ENCODE results near the gene BLNK.
"Not testable (repeated sequence)": the region's sequence is repeated elsewhere in the genome, so short reads cannot be mapped to it uniquely, and the experiment has no call there.

The BLNK gene

GRCh38 chr10:96271016-96271815 is at the start of gene BLNK:
Gene BLNK (minus strand): TSS chr10:96271569. CDS start chr10:96271398, 171 bp downstream.
- no peak for DNase-seq

DNA sequence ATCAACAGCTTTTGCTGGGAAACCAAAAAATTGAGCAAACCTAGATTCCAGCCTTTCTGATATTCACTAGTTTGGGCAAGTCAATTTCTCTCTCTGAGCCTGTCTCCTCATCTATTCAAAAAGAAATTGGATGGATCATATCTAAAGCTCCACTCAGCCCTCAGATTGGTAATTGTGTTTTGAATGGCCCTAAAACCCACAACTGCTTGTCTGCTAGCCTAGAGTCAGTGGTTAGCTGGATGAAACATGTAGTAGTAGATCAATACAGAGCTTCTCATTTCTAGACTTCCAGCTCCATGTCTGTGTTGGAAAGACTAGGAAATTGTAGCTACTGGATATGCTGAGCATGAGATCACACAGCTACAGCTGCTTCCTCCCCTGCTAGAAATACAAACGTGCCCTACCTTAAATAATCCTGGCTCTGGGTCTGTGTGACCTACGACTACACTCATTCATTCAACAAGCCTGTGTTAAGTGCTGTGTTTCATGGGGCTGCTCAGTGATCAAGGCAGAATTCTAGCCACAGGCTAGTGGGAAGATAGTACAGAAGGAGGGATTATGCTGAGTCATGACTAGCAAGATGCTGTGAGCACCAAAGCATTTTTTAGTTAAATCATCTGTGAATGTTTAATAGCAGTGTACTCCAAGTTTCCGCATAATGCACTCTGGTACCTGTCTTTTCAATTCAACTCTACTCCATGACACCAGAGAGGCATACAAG is 48.5 kb upstream of the BLNK start:
- DNase-seq = no peak

GRCh38 chr10:96317067-96317833 is 45.9 kb upstream of the BLNK start:
- no peak for DNase-seq

DNA sequence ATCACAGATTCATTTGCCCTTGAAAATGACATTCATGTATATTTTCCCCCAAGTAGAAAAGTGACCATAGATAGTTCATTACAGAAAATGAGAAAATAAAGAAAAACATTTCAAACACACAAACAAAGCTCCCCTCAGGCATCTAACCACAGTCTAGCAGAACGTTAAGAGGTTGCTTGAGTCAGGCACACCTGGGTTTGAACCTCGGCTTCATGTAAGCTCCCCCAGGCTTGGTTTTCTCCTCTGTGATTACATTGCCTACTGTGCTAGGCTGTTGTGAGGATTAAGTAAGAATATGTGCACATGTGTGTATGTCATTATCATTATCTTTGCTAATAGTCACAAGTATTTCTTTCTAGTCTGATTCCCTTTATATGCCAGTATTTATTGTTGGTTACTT is 42.0 kb upstream of the BLNK start:
- no peak for DNase-seq

DNA sequence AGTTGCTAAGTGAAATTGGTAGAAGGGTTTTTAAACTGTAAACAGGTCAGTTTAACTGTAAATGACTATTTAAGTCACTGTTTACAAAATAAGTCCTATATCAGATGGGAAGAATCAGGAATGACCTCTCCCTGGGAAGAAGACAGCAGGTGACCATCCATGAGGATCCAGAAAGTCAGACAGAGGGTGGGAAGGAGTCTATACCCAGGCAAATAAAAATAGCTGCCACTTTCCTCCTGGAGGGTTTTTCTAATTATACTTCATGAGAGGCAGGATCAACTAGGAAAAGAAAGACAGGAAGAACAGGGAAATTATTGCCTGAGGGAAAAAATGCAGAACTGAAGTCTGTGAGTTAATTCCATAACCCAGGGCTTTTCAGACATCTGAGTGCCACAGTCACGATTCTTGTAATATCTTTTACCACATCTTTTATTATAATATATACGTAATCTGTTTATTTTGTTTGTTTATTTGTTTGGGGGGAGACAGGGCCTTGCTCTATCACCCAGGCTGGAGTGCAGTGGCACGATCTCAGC is 39.9 kb upstream of the BLNK start:
- no peak for DNase-seq

DNA sequence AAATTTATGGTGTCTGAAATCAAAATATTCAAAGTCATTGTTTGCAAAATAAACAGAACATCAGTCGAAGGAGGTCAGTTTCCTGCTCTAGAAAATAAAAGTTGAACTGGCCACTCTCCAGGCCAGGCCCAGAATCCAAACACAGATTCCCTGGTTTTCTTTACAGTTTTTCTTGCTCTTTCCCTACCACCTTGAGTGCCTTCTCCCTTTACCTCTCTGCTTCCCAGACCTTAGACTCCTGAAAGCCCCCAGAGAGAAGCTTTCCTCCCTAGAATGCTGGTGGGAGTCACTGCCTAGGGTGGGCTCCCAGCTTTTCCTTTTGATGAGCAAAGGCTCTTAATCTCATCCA is 38.9 kb upstream of the BLNK start:
- no peak for DNase-seq

DNA sequence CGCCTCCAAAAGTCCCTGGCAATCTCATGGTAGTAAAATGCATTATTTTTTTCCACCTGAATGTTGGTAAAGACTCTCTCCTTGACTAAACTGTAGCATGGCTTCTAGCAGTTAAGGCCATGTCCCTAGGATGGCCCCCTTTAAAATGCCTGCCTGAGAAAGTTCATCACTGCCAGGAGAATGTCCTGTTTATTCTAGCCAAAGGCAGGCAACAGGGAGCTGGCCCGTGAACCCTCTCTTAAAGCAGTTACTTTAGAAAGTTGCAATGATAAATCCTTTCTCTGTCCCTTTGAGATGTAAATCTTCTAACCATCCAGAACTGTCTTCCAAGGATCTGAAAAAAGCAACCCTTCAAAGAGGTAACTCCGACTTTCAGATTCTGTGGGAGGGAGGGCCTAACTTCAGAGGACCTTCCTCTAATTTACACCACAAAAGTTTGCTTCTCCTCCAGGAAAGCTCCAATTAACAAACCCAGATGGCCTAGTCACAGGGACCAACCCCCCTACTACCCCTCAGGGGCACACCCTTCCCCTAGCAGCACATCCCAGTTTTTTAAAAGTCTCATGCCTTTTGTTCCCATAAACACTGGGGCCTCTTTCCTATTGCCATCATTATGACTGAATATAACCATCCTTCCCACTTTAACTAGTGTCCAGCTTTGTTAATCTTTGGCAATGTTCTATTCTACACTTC is 38.4 kb upstream of the BLNK start:
- DNase-seq = no peak

DNA sequence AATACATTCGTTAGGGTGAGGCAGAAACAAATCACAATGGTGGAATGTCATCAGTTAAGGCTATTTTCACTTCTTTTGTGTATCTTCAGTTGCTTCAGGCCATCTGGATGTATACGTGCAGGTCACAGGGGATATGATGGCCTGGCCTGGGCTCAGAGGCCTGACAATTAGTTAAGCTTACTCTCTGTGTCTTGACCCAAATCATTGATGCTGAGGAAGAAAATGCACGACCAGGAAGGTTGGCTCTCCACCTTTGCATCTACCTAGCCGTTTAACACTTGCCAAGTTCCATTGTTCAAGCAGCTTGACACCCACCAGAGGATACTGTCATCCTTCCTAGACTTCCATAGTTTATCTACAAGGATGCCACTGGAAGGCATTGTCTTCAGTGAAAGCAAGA is 37.5 kb upstream of the BLNK start:
- not testable (repeated sequence) for DNase-seq

DNA sequence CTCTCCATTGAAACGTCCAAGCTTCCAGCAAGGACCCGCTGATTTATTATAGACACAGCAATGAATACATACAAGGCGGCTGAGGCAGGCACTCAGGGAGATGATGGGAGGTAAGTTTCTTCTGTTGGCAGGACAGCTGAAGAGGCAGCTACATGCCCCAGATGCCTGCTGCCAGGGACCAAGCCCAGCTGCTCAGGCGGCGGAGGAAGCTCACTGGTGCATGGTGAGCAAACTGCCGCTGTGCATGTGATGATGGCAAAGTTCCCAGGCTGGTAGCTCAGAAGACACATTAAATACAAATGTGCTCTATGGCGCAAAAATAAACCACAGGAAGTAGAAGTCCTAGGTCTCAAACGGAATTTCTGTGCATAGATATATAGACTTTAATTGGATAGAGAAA is 35.1 kb upstream of the BLNK start:
- DNase-seq = no peak

DNA sequence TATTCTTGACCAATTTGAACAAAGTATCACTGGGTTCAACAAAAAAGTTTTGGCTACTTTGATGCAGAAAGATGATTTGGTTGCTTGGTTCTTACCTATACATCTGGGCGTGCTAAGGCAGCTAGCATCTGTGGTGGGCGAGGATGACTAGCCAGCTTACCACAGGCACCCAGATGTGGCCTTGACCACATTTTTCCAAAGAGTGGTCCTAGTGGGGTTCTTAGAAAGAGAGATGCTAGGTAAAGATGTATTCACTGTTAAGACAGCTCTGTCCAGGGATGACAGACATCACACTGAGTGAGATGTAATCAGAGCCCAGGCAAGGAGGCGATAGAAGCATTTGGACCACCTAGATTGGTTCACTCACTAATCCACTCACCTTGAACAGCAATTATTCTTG is 33.6 kb upstream of the BLNK start:
- DNase-seq = no peak

DNA sequence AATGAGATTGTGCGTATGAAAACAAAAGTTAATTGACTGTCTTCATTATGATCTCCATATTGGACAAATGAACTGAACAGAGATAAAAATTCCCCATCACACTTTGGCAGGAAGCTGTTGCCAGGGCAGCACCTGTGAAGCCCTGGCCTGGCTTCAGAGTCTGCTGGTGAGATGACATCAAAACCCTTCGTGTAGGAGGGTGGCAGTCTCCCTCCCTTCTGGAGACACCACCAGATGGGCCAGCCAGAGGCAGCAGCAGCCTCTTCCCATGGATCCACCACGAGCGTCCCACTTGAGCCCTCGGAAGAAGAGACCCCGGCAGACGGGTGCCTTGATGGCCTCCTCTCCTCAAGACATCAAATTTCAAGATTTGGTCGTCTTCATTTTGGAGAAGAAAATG is 32.9 kb upstream of the BLNK start, which contains the start of gene DNTT:
DNTT (plus strand) TSS at position 205 of the 400 bp plus-strand sequence; CDS start at position 269, 64 bp downstream.
- DNase-seq = no peak

- DNase-seq = no peak
These were observed 30.2 kb upstream of the BLNK start for GRCh38 chr10:96301616-96302015.

DNA sequence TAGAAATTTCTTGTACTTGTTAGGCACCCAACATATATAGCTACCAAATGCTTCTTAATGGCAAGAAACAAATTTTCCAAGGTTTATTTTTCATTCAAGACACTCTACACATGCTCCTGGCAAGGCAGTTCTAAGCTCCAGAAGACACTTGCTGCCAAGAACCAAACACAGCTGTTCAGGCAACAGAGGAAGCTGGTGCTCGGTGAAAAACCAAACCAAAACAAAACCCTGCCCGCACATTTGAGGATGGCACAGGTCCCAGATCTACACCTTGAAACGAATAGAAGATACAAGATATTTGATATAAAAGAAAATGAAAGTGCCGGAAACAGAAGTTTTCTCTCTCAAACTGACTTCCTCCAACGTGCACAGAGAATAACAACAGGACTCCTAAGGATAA is 28.0 kb upstream of the BLNK start:
- DNase-seq = no peak

DNA sequence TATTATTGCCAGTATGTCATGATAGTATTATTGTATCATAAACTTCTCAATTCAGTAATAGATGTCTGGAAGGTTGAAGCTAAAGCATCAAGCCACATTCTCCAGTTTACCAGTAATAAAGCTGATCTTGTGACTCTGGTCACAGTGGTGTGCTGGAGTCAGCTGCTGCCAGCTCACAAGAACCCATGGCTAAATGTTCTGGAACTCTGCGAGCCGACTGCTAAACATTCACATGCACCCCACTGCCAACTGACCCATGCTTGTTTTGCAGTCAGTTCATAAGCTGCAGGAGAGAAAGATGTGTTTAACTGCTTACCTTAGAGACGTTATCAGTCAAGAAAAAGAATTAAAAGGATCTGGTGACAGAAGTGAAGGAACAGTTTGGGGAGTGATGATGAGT is 27.0 kb upstream of the BLNK start:
- no peak for DNase-seq

GRCh38 chr10:96297486-96297885 is 26.1 kb upstream of the BLNK start:
- DNase-seq = no peak

DNA sequence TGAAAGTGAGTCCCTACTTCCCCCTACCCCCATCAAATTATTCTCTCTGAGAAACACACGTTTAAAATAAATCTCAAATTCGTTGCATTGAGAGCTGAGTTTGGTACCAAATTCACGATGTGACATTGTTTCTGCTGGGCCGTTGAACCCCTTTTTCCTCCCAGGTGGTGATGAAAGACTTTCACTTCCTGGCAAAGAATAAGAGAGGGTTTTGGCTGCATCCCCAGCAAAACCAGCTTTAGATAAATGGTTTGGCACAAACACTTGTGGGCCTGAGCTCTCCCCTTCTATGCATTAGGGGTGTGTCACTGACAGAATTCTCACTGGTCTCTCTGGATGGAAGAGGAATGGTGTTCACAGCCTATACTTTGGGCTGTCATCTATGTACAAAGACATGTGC is 24.1 kb upstream of the BLNK start:
- no peak for DNase-seq

DNA sequence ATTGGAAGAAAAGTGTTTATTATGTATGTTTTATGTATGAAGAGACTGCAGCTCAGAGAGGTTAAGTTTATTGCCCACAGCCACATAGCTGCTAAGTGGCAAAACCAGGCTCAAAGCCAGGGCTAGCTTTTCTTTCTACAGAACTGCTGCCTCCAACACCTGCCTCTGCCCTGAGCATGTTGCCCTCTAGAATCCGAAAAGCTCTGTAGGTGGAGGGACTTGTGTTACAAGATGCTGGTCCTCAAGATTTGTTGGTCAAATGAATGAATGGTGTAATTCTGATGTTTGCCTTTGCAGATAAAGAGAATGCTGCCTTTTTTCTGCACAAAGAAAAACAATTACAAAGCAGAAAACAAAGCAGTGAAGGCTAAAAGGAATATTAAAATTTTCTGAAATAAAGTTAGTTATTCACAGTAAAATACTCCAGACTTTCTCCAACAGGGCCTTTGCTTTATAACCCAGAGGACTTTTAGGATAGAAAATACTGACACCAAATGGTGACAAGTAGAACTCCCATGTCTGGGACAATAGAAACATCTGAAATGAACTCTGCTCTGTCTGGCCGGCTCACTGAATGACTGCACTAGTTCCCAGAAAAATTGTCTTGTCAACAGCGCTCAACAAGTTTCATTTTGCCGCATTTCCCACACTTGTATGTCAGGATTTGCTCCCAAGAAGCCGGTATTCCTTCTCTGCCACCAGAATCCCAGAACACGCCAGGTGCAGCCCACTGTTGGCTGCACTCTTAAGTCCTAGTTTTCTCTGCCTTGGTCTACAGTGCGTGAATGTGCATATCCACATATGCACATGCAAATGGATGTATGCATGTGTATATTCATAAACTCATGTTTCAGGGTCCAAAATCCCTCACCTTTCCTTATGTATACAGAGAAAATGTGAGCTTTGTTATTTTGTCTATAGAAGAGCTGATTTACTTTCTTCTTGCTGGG is 21.9 kb upstream of the BLNK start:
- peak; percentile 29 for DNase-seq

DNA sequence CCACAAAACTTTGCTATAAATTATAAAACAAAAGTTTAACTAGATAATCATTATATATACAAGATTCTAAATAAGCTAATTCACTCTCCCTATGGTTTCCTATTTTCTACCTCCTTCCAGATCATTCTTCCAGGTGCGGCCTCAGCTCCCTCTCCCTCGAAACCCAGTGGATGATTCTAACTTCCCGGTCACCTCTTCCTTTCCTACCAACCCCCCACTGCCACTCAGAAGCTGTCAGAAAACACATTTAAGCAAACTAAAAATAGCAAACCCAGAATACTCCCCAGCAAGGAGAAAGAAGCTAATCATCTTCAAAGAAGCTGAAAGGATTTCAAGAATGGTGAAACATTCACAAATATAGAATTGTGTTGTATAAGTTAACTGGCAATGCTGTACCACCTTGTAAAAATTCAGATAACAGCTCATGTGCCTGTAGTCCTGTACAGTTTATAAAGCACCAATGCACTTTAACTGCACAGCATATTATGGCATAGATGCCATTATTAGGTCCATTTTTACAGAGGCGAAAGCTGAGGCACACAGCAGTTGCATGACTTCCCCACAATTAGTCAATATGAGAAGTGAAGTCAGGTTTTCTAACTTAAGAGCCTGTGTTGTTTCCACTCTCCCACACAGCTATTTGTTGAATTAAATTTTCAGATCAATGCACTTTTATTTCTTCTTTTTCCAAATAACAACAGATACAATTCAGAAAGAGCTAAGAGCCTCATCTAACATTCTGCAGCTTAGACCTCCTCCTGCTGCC is 19.2 kb upstream of the BLNK start:
- DNase-seq = no peak

DNA sequence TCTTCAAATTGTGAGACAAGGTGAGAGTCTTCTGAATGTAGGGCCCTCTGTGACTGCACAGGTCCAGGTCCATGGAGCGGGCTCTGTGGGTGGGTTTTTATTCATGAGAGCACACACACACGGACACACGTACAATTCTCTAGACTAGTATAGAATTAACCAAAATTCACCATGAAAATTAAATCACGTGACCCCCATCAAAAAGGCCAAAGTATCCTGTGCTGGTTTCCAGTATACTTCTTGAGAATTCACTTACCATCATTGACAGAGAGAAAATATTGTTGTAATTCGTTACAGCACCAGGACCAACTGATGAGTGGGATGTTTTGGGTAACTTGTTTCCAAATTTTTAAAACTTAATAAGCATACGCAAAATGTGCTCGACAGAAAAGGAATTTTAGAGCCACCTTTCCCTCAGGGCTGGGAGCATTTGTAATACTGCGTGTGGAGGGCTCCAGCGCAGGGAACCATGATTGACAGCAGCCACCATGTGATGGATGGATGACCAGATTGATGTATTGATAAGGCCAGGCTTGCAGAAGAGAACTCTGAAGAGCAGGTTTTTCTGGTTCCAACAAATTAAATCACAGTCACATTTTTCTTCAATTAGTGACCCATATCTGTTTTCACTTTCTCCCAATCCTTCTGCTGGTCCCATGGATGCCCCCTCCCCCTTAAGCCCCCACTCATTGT is 18.0 kb upstream of the BLNK start:
- no peak for DNase-seq

- DNase-seq = no peak
These were observed 16.8 kb upstream of the BLNK start for GRCh38 chr10:96288151-96288621.
